ENCODE results near the gene COG4. TPM values are rescaled to one million over a fixed set of nuclear protein-coding genes. Genes with fewer than 3 reads are reported as not detected.

Gene COG4
- total RNA-seq, 1 donor from 2014 or later = 39.3 TPM

- Histone ChIP-seq H3K27me3 (no peaks in the 10 kb centered on the region), H3K9me3 (no peaks in the 10 kb centered on the region), H3K4me1 (no peaks in the 10 kb centered on the region), H3K27ac (no peak overlapping the region), H3K36me3 (peaks cover 0 to 85% of the 10 kb centered on the region in 2 donors), H3K4me3 (no peak overlapping the region)
- no peak for DNase-seq (ENCODE audit: extremely low spot score in 2 of 2)
- TF ChIP-seq POLR2AphosphoS5 (IDR thresholded peaks at IDR 0.05; ENCODE audit: insufficient read depth in 1 of 2, low read depth in 1 of 2) = no peak
- TF ChIP-seq CTCF (IDR thresholded peaks at IDR 0.05) = no peak
- no peak for TF ChIP-seq POLR2A (IDR thresholded peaks at IDR 0.05)
- intact Hi-C loops (cut with DNase I) = no loop called here
Measured at GRCh38 chr16:70510216-70510615, 13.1 kb downstream of the COG4 start.

GRCh38 chr16:70508752-70509151 lies 14.6 kb downstream of the COG4 start:
- H3K4me1 ChIP-seq = no peaks in the 10 kb centered on the region
- intact Hi-C loops (cut with DNase I) = loop anchor here (5.0 kb wide), 1 partner anchor 1219 kb away; no protein-coding TSS in a partner anchor
- DNase-seq (ENCODE audit: extremely low spot score in 2 of 2) = no peak
- no peaks in the 10 kb centered on the region for H3K27me3 ChIP-seq
- no peaks in the 10 kb centered on the region for H3K9me3 ChIP-seq
- TF ChIP-seq POLR2AphosphoS5 (IDR thresholded peaks at IDR 0.05; ENCODE audit: insufficient read depth in 1 of 2, low read depth in 1 of 2) (no peak), CTCF (IDR thresholded peaks at IDR 0.05) (no peak), POLR2A (IDR thresholded peaks at IDR 0.05) (no peak)
- H3K27ac ChIP-seq = no peak overlapping the region
- no peak overlapping the region for H3K4me3 ChIP-seq
- peaks cover 0 to 71% of the 10 kb centered on the region in 2 donors for H3K36me3 ChIP-seq

DNA sequence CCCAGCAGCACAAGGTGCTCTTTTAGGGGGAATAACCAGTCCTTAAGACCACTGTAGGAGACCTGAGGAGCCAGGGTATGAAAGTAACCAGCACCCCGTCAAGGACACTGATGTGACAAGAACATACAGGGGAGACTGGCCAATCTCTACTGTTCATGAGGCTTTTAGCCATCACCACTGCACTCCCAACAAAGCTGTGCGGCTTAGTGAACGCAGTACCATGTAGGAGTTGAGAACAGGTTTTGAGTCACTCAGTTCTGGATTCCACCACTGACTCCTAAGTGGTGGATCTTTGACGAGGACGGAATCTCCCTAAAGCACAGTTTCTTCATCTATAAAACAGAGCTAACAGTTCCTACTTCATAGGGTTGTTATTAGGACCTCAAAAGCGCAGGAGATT lies 26.8 kb downstream of the COG4 start:
- no peaks in the 10 kb centered on the region for H3K27me3 ChIP-seq
- peaks cover 0 to 59% of the 10 kb centered on the region in 2 donors for H3K36me3 ChIP-seq
- H3K27ac ChIP-seq = no peak overlapping the region
- DNase-seq (ENCODE audit: extremely low spot score in 2 of 2) = no peak
- intact Hi-C loops (cut with DNase I) = no loop called here
- TF ChIP-seq POLR2AphosphoS5 (IDR thresholded peaks at IDR 0.05; ENCODE audit: insufficient read depth in 1 of 2, low read depth in 1 of 2) = no peak
- no peak for TF ChIP-seq CTCF (IDR thresholded peaks at IDR 0.05)
- no peak for TF ChIP-seq POLR2A (IDR thresholded peaks at IDR 0.05)
- H3K9me3 ChIP-seq = no peaks in the 10 kb centered on the region
- no peaks in the 10 kb centered on the region for H3K4me1 ChIP-seq
- H3K4me3 ChIP-seq = no peak overlapping the region

DNA sequence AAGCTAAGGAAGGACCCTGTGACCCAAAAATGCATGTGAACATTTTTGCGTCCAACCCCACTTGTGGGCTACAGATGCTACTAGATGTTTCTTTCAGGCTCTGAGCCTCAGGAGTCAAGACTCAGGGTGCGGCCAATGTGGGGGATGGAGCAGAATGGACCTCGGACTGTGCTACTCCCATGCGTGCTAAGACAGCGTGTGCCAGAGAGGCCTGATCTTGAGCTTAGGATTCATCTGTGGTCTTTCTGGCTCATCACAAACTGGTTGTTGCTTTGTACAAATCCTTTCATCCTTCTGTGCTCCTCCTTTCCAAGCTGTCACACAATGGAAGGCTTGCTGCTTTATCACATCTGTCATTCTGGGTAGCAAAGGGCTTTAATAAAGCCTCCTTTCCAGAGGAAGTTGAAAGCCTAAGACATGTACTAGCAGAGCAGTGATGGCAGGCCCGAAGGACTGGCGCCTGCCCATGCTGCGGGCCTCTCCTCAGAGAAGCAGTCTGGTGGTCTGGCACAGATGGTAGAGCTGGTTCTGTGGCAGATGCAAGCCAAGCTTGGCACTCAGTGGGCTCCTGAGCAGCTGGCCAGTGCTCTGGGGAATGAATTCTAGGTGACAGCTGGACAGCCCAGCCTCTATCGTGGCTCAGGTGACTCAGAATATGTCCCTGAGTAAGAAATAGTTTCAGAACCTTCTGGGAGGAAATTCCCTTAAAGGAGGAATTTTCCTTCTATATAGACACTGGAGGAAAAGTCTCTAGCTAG lies 27.8 kb downstream of the COG4 start:
- H3K36me3 ChIP-seq = peaks cover 0 to 53% of the 10 kb centered on the region in 2 donors
- H3K4me3 ChIP-seq = no peak overlapping the region
- intact Hi-C loops (cut with DNase I) = no loop called here
- no peaks in the 10 kb centered on the region for H3K4me1 ChIP-seq
- DNase-seq (ENCODE audit: extremely low spot score in 2 of 2) = no peak
- no peak for TF ChIP-seq CTCF (IDR thresholded peaks at IDR 0.05)
- no peak for TF ChIP-seq POLR2A (IDR thresholded peaks at IDR 0.05)
- no peak for TF ChIP-seq POLR2AphosphoS5 (IDR thresholded peaks at IDR 0.05; ENCODE audit: insufficient read depth in 1 of 2, low read depth in 1 of 2)
- no peaks in the 10 kb centered on the region for H3K27me3 ChIP-seq
- H3K9me3 ChIP-seq = no peaks in the 10 kb centered on the region
- H3K27ac ChIP-seq = no peak overlapping the region

GRCh38 chr16:70494777-70495176 lies 28.6 kb downstream of the COG4 start:
- H3K36me3 ChIP-seq = peaks cover 0 to 50% of the 10 kb centered on the region in 2 donors
- TF ChIP-seq POLR2A (IDR thresholded peaks at IDR 0.05) = no peak
- TF ChIP-seq POLR2AphosphoS5 (IDR thresholded peaks at IDR 0.05; ENCODE audit: insufficient read depth in 1 of 2, low read depth in 1 of 2) = no peak
- TF ChIP-seq CTCF (IDR thresholded peaks at IDR 0.05) = no peak
- intact Hi-C loops (cut with DNase I) = no loop called here

More at GRCh38 chr16:70494777-70495176, 28.6 kb downstream of the COG4 start:
- H3K9me3 ChIP-seq = no peaks in the 10 kb centered on the region
- no peak for DNase-seq (ENCODE audit: extremely low spot score in 2 of 2)
- H3K27me3 ChIP-seq = no peaks in the 10 kb centered on the region
- no peak overlapping the region for H3K27ac ChIP-seq
- H3K4me1 ChIP-seq = no peaks in the 10 kb centered on the region
- no peak overlapping the region for H3K4me3 ChIP-seq
